HepG2 (cell line): ENCODE results near the gene ATXN7L3. TPM values are rescaled to one million over a fixed set of nuclear protein-coding genes. Genes with fewer than 3 reads are reported as not detected.

ENCODE experiments used
- ARID3A ChIP-seq: IDR thresholded peaks from 2 replicates; pipeline ENCODE4 v1.6.1; 2012; ENCODE audit warnings: low read depth, low read length, improper control_type of control experiment
- CENPX ChIP-seq: sonication (generic); formaldehyde crosslinking; IDR thresholded peaks from 2 replicates; pipeline ENCODE4 v1.9.0; 2021; ENCODE audit warnings: mild to moderate bottlenecking, missing genetic modification reagents, moderate library complexity
- ELF1 ChIP-seq: sonication (generic); formaldehyde crosslinking; IDR thresholded peaks from 2 replicates; pipeline ENCODE4 v1.4.0; 2020; ENCODE audit warnings: missing genetic modification reagents
- FOXP1 ChIP-seq, 2 experiments: fragments of 450-650 bp in 1 of 2; IDR thresholded peaks; 2 replicates each; pipeline ENCODE4 v1.6.1; 2017 to 2018; ENCODE audit warnings: antibody characterized with exemption in 1 of 2
- IKZF1 ChIP-seq: fragments of 450-650 bp; IDR thresholded peaks from 2 replicates; pipeline ENCODE4 v1.7.1; 2016
- KLF16 ChIP-seq, 2 experiments: sonication (generic) in 1 of 2; formaldehyde crosslinking in 1 of 2; IDR thresholded peaks; 2 replicates each; pipeline versions ENCODE4 v1.6.1 to v1.8.0; 2016 to 2023; ENCODE audit warnings: missing genetic modification reagents in 2 of 2, missing compliant biosample characterization in 1 of 2
- MAF1 ChIP-seq: sonication (generic); formaldehyde crosslinking; IDR thresholded peaks from 2 replicates; pipeline ENCODE4 v1.5.0; 2020; ENCODE audit warnings: missing genetic modification reagents, borderline replicate concordance
- MNT ChIP-seq: fragments of 450-650 bp; IDR thresholded peaks from 2 replicates; pipeline ENCODE4 v1.6.1; 2016
- PHB2 ChIP-seq: fragments of 450-650 bp; IDR thresholded peaks from 2 replicates; pipeline ENCODE4 v1.6.1; 2018; ENCODE audit not compliant: partially characterized antibody
- PTBP1 ChIP-seq: fragments of 200-400 bp; formaldehyde crosslinking; IDR thresholded peaks from 2 replicates; pipeline ENCODE4 v1.6.1; 2018; ENCODE audit warnings: low read length, low read depth; ENCODE audit not compliant: poor library complexity, severe bottlenecking
- RBM22 ChIP-seq: fragments of 200-400 bp; formaldehyde crosslinking; optimal IDR thresholded peaks from 2 replicates; pipeline ENCODE3; 2017; ENCODE audit warnings: mild to moderate bottlenecking, low read length, moderate library complexity
- RCOR2 ChIP-seq: IDR thresholded peaks from 2 replicates; pipeline ENCODE4 v1.6.1; 2016; ENCODE audit warnings: missing biosample characterization, missing genetic modification reagents
- RORA ChIP-seq: sonication (generic); formaldehyde crosslinking; IDR thresholded peaks from 2 replicates; pipeline ENCODE4 v1.5.0; 2020; ENCODE audit warnings: mild to moderate bottlenecking, missing genetic modification reagents, moderate library complexity
- SP1 ChIP-seq, 2 experiments: fragments of 450-650 bp in 1 of 2; sonication (generic) in 1 of 2; formaldehyde crosslinking in 1 of 2; IDR thresholded peaks; 2 replicates each; pipeline versions ENCODE4 v1.4.0 to v1.6.1; 2016 to 2020; ENCODE audit warnings: missing genetic modification reagents in 1 of 2
- SP5 ChIP-seq: IDR thresholded peaks from 2 replicates; pipeline ENCODE4 v1.6.1; 2016; ENCODE audit warnings: low read depth, borderline replicate concordance
- SRSF9 ChIP-seq: fragments of 200-400 bp; formaldehyde crosslinking; IDR thresholded peaks from 2 replicates; pipeline ENCODE4 v1.6.1; 2018; ENCODE audit warnings: borderline replicate concordance, mild to moderate bottlenecking, low read depth, low read length; ENCODE audit not compliant: insufficient read depth, poor library complexity, severe bottlenecking
- STAG1 ChIP-seq: sonication (generic); formaldehyde crosslinking; IDR thresholded peaks from 2 replicates; pipeline ENCODE4 v1.4.0; 2020; ENCODE audit warnings: missing genetic modification reagents
- TEAD2 ChIP-seq: sonication (generic); formaldehyde crosslinking; IDR thresholded peaks from 2 replicates; pipeline ENCODE4 v1.9.0; 2021; ENCODE audit warnings: missing genetic modification reagents
- TRIM24 ChIP-seq: sonication (generic); formaldehyde crosslinking; IDR thresholded peaks from 2 replicates; pipeline ENCODE4 v1.8.0; 2022; ENCODE audit warnings: mild to moderate bottlenecking, missing genetic modification reagents
- ZBTB21 ChIP-seq: sonication (generic); formaldehyde crosslinking; IDR thresholded peaks from 2 replicates; pipeline ENCODE4 v1.4.0; 2020; ENCODE audit warnings: missing genetic modification reagents
- ZC3H13 ChIP-seq: sonication (generic); formaldehyde crosslinking; IDR thresholded peaks from 2 replicates; pipeline ENCODE4 v1.8.1; 2023; ENCODE audit warnings: mild to moderate bottlenecking, missing genetic modification reagents, moderate library complexity
- ZFP36L1 ChIP-seq: sonication (generic); formaldehyde crosslinking; IDR thresholded peaks from 2 replicates; pipeline ENCODE4 v1.8.0; 2022; ENCODE audit warnings: mild to moderate bottlenecking, missing genetic modification reagents, moderate library complexity
- ZKSCAN1 ChIP-seq: fragments of 150-350 bp; IDR thresholded peaks from 2 replicates; pipeline ENCODE4 v1.6.1; 2014; ENCODE audit warnings: low read length
- ZNF296 ChIP-seq: sonication (generic); formaldehyde crosslinking; conservative IDR thresholded peaks from 2 replicates; pipeline ENCODE4 v1.5.0; 2020; ENCODE audit warnings: mild to moderate bottlenecking, missing genetic modification reagents
- ZNF513 ChIP-seq: sonication (generic); formaldehyde crosslinking; conservative IDR thresholded peaks from 2 replicates; pipeline ENCODE4 v1.5.0; 2020; ENCODE audit warnings: missing genetic modification reagents
- ZNF577 ChIP-seq: sonication (generic); formaldehyde crosslinking; IDR thresholded peaks from 2 replicates; pipeline ENCODE4 v1.4.0; 2020; ENCODE audit warnings: mild to moderate bottlenecking, low read depth, missing genetic modification reagents, borderline replicate concordance
- ZNF746 ChIP-seq: sonication (generic); formaldehyde crosslinking; IDR thresholded peaks from 2 replicates; pipeline ENCODE4 v1.8.0; 2022; ENCODE audit warnings: mild to moderate bottlenecking, missing genetic modification reagents
- ZNF839 ChIP-seq: sonication (generic); formaldehyde crosslinking; IDR thresholded peaks from 2 replicates; pipeline ENCODE4 v1.4.0; 2020; ENCODE audit warnings: missing genetic modification reagents, mild to moderate bottlenecking, borderline replicate concordance
- polyA plus RNA-seq, 8 experiments: library from polyadenylated mRNA; depleted of rRNA in 3 of 8; stranded (reverse) in 7 of 8; unstranded in 1 of 8; fragments of >200 nt; fragmentation: Illumina TruSeq in 4 of 8; extraction: Trizol in 4 of 8; gene quantifications; 2 replicates each; pipeline versions ENCODE4 v1.2.1 to v1.2.3, GENCODE V29; 2011 to 2016; ENCODE audit warnings: low read depth in 4 of 8, missing spikeins in 1 of 8, mixed read lengths in 1 of 8; ENCODE audit not compliant: insufficient read depth in 1 of 8
- total RNA-seq, 5 experiments: library from RNA; depleted of rRNA; stranded (reverse); fragments of >200 nt; fragmentation: Illumina TruSeq; extraction: Trizol; gene quantifications; 2 replicates each; pipeline ENCODE4 v1.2.3, GENCODE V29; 2016; ENCODE audit warnings: low read depth in 1 of 5

Gene ATXN7L3
- total and polyA plus RNA-seq, 2 of the 13 experiments (the other 11 are each of a cell fraction or from before 2014, with no cell fraction given): 44.5 to 59.1 TPM

- no peak for TF ChIP-seq CENPX
- no peak for TF ChIP-seq TRIM24 (CRISPR knock-in tag)
- TF ChIP-seq ZC3H13: no peak
- no peak for TF ChIP-seq ZNF746
- 0 out of 2 replicates have a peak, but pooled peaks have one; percentile 60 for TF ChIP-seq ZNF513 (CRISPR knock-in tag)
- no peak for TF ChIP-seq PHB2
- no peak for TF ChIP-seq MNT
- TF ChIP-seq STAG1 (CRISPR knock-in tag): peak; percentile 73
- no peak for TF ChIP-seq ZBTB21 (CRISPR knock-in tag)
- TF ChIP-seq ZNF296 (CRISPR knock-in tag): no peak
- TF ChIP-seq ZFP36L1 (CRISPR knock-in tag): no peak
- no peak for TF ChIP-seq RBM22
- peak; percentile 33; the same call in 1 of the 2 replicates for TF ChIP-seq SP5 (CRISPR knock-in tag)
- no peak for TF ChIP-seq SRSF9
- TF ChIP-seq MAF1 (CRISPR knock-in tag): no peak
- no peak for TF ChIP-seq PTBP1
- peak; percentile 63; the same call in 1 of the 2 replicates for TF ChIP-seq ARID3A
- TF ChIP-seq FOXP1 (IDR thresholded peaks at IDR 0.05): no peak
- TF ChIP-seq FOXP1 (CRISPR knock-in tag; IDR thresholded peaks at IDR 0.05): no peak
- TF ChIP-seq ZNF839 (CRISPR knock-in tag): no peak
- no peak for TF ChIP-seq ZNF577 (CRISPR knock-in tag)
- no peak for TF ChIP-seq ZKSCAN1
- TF ChIP-seq ELF1: peak; percentile 44; the same call in 1 of the 2 replicates
- TF ChIP-seq KLF16 (CRISPR knock-in tag; IDR thresholded peaks at IDR 0.05): no peak
- no peak for TF ChIP-seq RCOR2
- TF ChIP-seq SP1 (IDR thresholded peaks at IDR 0.05): no peak
- TF ChIP-seq SP1 (CRISPR knock-in tag; IDR thresholded peaks at IDR 0.05): peak; percentile 42; the same call in 1 of the 2 replicates
- TF ChIP-seq IKZF1: no peak
- TF ChIP-seq TEAD2 (CRISPR knock-in tag): 0 out of 2 replicates have a peak, but pooled peaks have one; percentile 32
- TF ChIP-seq RORA: no peak
Observed at GRCh38 chr17:44203731-44204440, 4.2 kb upstream of the ATXN7L3 start (continued).
